Measurements from ENCODE around the gene YJEFN3.

YJEFN3 gene

DNA sequence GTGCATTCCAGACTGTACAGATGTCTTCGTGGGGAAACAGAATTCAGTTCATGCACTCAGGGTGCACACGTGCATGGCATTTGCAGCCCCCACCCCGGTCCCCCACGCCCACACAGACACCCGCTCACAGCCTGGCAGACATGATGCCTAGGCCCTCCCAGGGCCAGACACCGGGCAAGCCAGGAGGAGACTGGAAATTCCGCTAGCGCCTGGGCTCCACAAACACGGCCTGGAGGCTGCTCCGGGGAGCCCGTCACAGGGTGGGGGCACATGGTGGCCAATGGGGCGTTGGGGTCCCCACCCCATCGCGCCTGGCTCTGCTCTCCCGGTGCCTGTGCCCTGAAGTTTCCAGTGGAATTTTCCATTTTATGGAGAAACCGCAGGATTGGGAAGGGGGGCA, 12.9 kb downstream of the YJEFN3 start:
- TF ChIP-seq POLR2AphosphoS5 (IDR thresholded peaks at IDR 0.05; ENCODE audit: low read depth, low read length) (no peak), SIN3A (IDR thresholded peaks at IDR 0.05; ENCODE audit: borderline replicate concordance, insufficient read depth, low read length) (no peak), TAF1 (IDR thresholded peaks at IDR 0.05; ENCODE audit: borderline replicate concordance, insufficient read depth, low read length) (no peak), FOXP2 (optimal IDR thresholded peaks at IDR 0.05; ENCODE audit: borderline replicate concordance, extremely low read depth, extremely low read length, insufficient read depth) (no peak)
- TF ChIP-seq, protein P1, sequence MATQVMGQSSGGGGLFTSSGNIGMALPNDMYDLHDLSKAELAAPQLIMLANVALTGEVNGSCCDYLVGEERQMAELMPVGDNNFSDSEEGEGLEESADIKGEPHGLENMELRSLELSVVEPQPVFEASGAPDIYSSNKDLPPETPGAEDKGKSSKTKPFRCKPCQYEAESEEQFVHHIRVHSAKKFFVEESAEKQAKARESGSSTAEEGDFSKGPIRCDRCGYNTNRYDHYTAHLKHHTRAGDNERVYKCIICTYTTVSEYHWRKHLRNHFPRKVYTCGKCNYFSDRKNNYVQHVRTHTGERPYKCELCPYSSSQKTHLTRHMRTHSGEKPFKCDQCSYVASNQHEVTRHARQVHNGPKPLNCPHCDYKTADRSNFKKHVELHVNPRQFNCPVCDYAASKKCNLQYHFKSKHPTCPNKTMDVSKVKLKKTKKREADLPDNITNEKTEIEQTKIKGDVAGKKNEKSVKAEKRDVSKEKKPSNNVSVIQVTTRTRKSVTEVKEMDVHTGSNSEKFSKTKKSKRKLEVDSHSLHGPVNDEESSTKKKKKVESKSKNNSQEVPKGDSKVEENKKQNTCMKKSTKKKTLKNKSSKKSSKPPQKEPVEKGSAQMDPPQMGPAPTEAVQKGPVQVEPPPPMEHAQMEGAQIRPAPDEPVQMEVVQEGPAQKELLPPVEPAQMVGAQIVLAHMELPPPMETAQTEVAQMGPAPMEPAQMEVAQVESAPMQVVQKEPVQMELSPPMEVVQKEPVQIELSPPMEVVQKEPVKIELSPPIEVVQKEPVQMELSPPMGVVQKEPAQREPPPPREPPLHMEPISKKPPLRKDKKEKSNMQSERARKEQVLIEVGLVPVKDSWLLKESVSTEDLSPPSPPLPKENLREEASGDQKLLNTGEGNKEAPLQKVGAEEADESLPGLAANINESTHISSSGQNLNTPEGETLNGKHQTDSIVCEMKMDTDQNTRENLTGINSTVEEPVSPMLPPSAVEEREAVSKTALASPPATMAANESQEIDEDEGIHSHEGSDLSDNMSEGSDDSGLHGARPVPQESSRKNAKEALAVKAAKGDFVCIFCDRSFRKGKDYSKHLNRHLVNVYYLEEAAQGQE (IDR thresholded peaks at IDR 0.05; ENCODE audit: insufficient read depth in 1 of 2, low read depth in 2 of 2, low read length in 2 of 2), result no peak

DNA sequence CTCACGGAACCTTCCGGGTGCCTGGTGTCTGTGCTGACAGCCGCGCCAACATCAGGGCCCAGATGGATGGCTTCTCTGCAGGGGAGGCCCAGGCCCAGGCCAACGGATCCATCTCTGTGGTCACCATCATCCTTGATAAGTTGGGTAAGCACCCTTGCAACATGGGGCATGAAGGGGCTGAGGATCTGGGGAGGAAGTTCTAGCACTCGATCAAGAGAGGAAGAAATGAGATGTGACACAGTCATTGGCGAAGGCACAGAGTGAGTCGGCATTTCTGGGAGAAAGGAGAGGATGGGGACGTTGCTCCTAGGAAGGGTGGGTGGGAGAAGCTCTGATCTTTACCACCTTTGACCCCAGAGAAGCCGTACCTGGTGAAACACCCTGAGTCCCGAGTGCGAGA, 13.8 kb downstream of the YJEFN3 start:
- TF ChIP-seq SIN3A (IDR thresholded peaks at IDR 0.05; ENCODE audit: borderline replicate concordance, insufficient read depth, low read length) (no peak), POLR2AphosphoS5 (IDR thresholded peaks at IDR 0.05; ENCODE audit: low read depth, low read length) (no peak), TAF1 (IDR thresholded peaks at IDR 0.05; ENCODE audit: borderline replicate concordance, insufficient read depth, low read length) (no peak), FOXP2 (optimal IDR thresholded peaks at IDR 0.05; ENCODE audit: borderline replicate concordance, extremely low read depth, extremely low read length, insufficient read depth) (no peak)
- TF ChIP-seq, protein P1 (IDR thresholded peaks at IDR 0.05; ENCODE audit: insufficient read depth in 1 of 2, low read depth in 2 of 2, low read length in 2 of 2), result no peak

DNA sequence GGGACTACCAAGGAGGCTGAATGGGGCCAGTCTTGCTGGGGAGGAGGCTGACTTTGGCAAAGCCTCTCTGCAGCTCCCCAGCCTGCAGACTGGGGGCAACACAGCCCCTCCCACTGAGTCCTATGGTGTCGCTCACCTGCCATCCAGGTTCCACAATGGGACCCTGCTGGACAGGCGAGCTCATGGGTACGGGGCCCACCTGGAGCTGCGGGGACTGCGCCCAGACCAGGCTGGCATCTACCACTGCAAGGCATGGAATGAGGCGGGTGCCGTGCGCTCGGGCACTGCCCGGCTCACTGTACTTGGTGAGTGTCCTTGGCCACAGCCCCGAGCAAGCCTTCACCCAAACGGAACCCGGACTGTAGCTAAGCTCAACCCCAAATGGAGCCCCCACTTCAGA, 14.4 kb downstream of the YJEFN3 start:
- TF ChIP-seq SIN3A (IDR thresholded peaks at IDR 0.05; ENCODE audit: borderline replicate concordance, insufficient read depth, low read length), result no peak
- TF ChIP-seq, protein P1 (IDR thresholded peaks at IDR 0.05; ENCODE audit: insufficient read depth in 1 of 2, low read depth in 2 of 2, low read length in 2 of 2), result no peak
- TF ChIP-seq FOXP2 (optimal IDR thresholded peaks at IDR 0.05; ENCODE audit: borderline replicate concordance, extremely low read depth, extremely low read length, insufficient read depth), result no peak
- no peak for TF ChIP-seq POLR2AphosphoS5 (IDR thresholded peaks at IDR 0.05; ENCODE audit: low read depth, low read length)
- TF ChIP-seq TAF1 (IDR thresholded peaks at IDR 0.05; ENCODE audit: borderline replicate concordance, insufficient read depth, low read length), result no peak

DNA sequence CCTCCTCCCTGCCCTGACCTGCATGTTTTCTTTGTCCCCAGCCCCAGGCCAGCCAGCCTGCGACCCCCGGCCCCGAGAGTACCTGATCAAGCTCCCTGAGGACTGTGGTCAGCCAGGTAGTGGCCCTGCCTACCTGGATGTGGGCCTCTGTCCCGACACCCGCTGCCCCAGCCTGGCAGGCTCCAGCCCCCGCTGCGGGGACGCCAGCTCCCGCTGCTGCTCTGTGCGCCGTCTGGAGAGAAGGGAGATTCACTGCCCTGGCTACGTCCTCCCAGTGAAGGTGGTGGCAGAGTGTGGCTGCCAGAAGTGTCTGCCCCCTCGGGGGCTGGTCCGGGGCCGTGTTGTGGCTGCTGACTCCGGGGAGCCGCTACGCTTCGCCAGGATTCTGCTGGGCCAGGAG, 14.9 kb downstream of the YJEFN3 start:
- TF ChIP-seq, protein P1 (IDR thresholded peaks at IDR 0.05; ENCODE audit: insufficient read depth in 1 of 2, low read depth in 2 of 2, low read length in 2 of 2), result no peak

DNA sequence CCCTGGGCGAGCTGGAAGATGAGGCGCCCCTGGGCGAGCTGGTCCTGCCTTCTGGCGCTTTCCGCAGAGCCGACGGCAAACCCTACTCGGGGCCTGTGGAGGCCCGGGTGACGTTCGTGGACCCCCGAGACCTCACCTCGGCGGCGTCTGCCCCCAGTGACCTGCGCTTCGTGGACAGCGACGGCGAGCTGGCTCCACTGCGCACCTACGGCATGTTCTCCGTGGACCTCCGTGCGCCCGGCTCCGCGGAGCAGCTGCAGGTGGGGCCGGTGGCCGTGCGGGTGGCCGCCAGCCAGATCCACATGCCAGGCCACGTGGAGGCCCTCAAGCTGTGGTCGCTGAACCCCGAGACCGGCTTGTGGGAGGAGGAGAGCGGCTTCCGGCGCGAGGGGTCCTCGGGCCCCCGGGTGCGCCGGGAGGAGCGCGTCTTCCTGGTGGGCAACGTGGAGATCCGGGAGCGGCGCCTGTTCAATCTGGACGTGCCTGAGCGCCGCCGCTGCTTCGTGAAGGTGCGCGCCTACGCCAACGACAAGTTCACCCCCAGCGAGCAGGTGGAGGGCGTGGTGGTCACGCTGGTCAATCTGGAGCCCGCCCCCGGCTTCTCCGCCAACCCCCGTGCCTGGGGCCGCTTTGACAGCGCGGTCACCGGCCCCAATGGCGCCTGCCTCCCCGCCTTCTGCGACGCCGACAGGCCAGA, 15.7 kb downstream of the YJEFN3 start:
- TF ChIP-seq TAF1 (IDR thresholded peaks at IDR 0.05; ENCODE audit: borderline replicate concordance, insufficient read depth, low read length) (no peak), POLR2AphosphoS5 (IDR thresholded peaks at IDR 0.05; ENCODE audit: low read depth, low read length) (no peak), FOXP2 (optimal IDR thresholded peaks at IDR 0.05; ENCODE audit: borderline replicate concordance, extremely low read depth, extremely low read length, insufficient read depth) (no peak), SIN3A (IDR thresholded peaks at IDR 0.05; ENCODE audit: borderline replicate concordance, insufficient read depth, low read length) (no peak)

All from PFSK-1 (cell line).